HG03575 (cell line): Measurements from ENCODE around the gene SIDT2.
"Not testable (repeated sequence)": the region's sequence is repeated elsewhere in the genome, so short reads cannot be mapped to it uniquely, and the experiment has no call there.

ENCODE experiments used
- ATAC-seq: cut with Tn5 transposase; IDR thresholded peaks from one replicate; pipeline ENCODE4 v1.9.1; 2021; ENCODE audit not compliant: unreplicated experiment, insufficient number of reproducible peaks, low FRiP score; ENCODE audit errors: extremely low read depth

SIDT2 gene

DNA sequence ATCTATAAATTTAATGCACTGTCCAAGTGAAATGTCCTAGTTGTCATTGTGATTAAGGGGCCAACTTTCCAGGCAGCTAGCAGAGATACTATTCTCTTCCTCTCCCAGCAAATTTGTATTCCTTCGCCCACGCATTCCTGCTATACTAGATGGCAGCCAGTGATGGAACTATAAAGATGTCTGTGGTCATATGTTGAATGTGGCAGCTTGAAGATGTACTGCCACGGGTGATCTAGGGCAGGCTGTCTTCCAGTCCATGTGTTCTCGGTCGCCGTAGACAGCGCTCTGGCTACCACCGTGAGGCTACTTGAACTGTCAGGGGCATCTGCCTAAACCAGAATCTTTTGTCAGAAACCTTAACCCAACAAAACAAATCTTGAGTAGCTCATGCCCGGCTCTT is 8.3 kb upstream of the SIDT2 start:
- no peak for ATAC-seq

GRCh38 chr11:117171007-117171403 is 7.5 kb upstream of the SIDT2 start:
- no peak for ATAC-seq

- ATAC-seq, result no peak
These were observed 7.0 kb upstream of the SIDT2 start for GRCh38 chr11:117171404-117172061.

DNA sequence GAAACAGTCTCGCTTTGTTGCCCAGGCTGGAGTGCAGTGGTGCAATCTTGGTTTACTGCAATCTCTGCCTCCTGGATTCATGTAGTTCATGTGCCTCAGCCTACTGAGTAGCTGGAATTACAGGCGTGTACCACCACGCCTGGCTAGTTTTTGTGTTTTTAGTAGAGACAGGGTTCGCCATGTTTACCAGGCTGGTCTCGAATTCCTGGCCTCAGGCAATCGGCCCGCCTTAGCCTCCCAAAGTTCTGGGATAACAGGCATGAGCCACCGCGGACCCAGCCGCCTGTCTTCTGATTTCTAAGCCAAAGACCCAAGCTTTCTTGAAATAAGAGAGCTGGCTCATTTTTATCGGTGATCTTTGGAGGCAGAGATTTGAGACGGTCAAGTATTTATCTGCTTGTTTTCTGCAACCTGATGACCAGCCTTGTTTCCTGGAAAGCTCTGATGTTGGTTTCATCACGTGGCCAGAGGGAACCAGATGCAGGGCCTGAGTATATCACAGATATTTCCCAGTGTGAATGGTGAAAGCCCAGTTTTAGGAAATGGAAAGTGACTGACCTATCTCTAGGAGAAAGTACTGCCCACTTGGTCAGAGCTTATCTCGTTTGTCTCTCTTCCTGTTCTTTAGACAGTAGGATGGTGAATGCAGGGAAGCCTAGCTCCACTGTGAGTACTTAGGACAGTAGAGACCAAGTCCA is 5.7 kb upstream of the SIDT2 start:
- no peak for ATAC-seq

GRCh38 chr11:117175104-117175503 is 3.4 kb upstream of the SIDT2 start:
- no peak for ATAC-seq

DNA sequence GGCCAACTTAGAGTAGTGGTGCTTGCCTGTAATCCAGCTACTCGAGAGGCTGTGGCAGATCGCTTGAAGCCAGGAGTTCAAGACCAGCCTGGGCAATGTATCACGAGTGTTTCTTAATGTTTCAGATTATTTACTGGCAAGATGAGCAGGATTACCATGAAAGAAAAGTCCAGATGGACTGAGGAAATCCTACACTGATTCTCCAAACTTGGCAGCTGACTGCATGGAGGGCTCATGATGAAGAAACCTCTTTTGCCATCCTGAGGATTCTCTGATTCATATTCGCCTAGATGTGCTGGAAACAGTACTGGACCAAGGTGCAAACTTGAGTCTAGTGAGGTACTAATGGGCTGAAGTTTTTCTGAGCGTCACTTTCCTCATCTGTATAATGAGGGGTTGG is 2.8 kb upstream of the SIDT2 start:
- ATAC-seq, result no peak

DNA sequence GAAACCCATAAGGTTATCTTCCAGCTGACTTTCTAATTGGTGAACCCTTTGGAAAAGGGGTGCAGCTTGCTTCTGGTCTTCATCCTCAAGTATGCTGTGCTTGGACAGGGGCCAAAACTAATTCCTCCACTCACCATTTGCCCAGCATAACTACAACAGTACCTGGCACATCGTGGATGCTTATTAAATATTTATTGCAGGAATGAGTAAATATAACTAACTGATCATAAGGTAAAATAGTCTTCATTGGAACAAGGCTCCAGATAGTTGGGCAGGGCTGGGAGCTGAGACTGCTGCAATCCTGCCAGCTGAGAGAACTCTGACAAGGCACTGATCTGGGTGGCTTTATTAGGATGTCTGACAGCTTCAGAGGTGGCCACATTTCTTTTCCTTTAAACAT is 2.4 kb upstream of the SIDT2 start:
- no peak for ATAC-seq

DNA sequence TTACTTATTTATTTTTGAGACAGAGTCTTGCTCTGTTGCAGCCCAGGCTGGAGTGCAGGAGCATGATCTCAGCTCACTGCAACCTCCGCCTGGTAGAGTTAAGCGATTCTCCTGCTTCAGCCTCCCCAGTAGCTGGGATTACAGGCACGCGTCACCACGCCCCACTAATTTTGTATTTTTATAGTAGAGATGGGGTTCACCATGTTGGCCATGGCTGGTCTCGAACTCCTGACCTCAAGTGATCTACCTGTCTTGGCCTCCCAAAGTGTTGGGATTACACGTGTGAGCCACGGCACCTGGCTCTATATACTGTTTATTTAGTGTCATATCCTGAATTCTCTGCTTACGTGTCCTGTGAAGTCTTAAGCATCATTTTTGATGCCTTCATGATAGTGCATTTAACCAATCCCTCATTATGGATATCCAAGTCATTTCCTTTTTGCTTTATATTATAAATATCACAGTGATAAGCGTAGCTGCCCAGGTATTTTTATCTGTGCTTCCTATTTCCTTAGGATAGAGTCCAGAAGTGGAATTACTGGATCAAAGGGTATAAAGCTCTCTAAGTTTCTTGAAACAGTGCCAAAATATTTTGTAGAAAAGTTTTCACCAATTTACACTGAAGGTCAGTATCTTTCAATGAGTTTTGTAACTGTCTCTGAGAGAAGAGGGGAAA is 871 bp upstream of the SIDT2 start:
- ATAC-seq, result no peak

DNA sequence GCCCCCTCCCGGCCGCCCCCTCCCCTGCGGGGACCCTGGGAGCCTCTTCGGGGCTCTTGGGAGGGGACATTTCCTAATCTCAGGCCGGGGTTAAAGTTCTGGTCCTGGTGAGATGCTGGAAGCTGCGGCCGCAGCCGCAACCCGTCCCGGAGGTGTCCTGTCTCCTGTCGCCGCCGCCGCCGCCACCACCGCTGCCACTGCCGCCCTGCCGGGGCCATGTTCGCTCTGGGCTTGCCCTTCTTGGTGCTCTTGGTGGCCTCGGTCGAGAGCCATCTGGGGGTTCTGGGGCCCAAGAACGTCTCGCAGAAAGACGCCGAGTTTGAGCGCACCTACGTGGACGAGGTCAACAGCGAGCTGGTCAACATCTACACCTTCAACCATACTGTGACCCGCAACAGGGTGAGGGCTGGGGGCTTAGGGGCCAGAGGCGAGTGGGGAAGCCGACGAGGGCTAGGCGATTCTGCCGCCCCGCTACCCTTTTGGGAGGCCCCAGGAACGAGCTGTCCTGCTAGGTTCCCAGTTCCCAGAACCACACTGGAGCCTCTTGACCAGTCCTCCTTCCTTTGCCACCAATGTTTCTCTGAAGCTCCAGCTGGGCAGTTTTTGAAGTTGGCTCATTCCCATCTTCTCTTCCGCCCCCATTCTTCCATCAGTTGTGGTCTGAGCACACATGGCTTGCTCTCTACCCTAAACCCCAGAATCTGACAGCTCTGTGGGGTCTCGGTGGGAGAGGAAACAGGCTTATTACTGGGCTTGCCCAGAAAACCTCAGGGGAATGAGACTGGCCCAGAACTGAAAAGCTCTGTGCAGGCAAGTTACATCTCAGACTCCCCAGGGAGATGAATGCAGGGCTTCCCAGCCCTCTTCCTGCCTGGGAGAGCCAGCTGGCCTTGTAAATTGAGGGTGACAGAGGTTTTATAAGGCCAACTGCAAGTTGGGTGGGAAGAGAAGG is 781 bp downstream of the SIDT2 start:
- no peak for ATAC-seq

DNA sequence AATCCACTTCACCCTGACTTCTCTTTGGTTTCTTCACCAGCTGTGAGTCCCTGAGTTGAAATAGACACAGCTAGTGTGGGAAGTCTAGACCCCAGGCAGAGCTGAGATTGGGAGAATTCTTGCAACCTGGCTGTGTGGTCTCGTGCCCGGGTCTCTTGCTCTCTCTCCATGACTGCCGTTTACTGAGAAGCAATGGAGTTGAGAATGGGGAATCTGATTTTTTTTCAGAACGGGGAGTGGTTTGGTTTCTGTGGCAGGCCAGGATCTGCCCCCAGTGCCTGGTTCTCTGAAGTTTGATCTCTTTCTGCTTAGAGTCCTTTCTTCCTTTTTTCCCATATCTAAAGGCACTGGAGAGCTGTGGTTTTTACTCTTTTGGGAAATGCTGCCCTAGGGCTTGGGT is 1.5 kb downstream of the SIDT2 start:
- ATAC-seq, result no peak

DNA sequence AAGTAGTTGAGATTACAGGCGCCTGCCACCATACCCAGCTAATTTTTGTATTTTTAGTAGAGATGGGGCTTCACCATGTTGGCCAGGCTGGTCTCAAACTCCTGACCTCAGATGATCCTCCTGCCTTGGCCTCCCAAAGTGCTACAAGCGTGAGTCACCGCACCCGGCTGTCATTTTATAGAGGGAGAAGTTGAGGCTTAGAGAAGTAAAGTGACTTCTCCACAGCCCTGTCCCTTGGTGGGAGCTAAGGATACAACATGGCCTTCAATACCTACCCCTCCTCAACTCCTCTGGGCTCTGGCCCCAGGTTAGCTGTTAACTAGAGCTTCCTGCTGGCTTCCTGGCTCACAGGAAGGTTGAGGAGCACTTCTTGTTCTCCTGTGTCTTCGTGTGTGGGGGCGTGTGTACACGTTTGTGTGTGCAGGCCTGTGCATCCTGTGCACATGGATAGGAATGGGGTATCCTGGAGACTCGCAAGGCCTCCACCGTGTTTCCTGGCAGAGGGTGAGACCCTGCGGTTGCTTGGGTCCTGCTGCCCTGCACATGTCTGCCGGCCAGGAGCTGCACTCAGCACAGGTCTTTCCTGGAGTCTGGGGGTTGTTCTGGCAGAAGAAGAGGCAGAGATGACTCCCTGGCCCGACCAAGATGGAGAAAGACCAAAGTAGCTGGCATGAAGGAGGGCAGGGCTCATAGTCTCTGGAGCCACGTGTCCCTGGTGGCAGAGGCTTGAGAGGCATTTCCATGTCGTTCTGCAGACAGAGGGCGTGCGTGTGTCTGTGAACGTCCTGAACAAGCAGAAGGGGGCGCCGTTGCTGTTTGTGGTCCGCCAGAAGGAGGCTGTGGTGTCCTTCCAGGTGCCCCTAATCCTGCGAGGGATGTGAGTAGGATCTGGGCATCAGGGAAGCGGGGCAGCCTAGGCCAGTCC is 2.4 kb downstream of the SIDT2 start:
- no peak for ATAC-seq

DNA sequence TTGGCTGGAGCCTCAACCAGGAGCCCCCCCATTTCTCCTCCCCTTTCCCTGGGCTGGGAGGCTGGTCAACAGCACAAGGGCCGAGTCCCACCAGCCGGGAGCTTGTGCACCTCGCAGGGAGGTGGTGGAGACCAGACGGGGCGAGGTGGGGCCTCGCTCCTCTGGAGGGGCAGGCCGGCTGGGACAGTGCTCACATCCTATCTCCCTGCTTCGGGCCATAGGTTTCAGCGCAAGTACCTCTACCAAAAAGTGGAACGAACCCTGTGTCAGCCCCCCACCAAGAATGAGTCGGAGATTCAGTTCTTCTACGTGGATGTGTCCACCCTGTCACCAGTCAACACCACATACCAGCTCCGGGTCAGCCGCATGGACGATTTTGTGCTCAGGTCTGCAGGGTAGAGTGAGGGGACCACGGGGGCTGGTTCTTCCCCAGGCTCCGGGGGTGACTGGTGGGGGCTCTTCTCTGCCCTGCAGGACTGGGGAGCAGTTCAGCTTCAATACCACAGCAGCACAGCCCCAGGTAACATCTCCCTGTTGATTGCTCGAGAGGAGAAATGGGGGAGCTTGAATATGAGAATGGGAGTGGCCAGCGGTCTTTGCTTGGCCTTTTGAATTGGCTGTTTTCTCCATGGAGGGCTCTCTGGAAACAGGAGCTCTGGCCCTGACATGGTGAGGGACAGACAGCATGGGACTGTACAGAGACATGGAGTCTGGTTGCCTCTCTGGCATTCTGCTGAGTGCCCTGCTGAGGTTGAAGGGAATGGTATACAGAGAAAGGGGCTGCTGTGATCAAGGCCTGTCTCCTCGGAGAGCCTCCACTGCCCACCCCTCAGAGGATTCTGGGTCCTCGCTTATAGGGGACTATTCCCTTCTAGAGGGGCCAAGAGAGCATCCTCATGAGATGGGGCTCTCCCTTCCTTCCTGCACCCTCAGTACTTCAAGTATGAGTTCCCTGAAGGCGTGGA is 3.3 kb downstream of the SIDT2 start:
- no peak for ATAC-seq

- ATAC-seq, result no peak
These were observed 4.0 kb downstream of the SIDT2 start for GRCh38 chr11:117182551-117182935.

GRCh38 chr11:117183178-117183577 is 4.6 kb downstream of the SIDT2 start:
- ATAC-seq, result not testable (repeated sequence)

DNA sequence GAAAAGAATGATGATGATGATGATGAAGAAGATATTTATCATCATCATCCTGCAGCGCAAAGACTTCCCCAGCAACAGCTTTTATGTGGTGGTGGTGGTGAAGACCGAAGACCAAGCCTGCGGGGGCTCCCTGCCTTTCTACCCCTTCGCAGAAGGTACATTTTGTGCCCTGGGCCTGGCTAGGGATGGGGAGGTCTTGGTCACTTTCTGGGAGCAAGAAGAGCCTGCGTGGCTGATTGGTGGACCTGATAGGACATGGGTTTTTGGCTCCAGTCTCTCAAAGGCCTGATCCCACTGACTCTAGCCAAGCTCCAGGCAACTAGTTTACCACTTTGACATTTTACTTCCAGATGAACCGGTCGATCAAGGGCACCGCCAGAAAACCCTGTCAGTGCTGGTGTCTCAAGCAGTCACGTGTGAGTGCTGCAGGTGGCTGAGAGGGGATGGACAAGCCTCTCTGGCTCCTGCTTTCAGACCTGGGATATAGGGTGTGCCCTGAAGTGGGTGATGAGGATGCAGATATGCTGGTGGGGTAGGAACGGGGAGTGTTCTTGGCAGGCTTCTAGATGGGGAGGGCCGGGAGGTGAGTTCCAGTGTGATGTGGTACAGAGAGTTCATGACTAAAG is 5.3 kb downstream of the SIDT2 start:
- no peak for ATAC-seq

DNA sequence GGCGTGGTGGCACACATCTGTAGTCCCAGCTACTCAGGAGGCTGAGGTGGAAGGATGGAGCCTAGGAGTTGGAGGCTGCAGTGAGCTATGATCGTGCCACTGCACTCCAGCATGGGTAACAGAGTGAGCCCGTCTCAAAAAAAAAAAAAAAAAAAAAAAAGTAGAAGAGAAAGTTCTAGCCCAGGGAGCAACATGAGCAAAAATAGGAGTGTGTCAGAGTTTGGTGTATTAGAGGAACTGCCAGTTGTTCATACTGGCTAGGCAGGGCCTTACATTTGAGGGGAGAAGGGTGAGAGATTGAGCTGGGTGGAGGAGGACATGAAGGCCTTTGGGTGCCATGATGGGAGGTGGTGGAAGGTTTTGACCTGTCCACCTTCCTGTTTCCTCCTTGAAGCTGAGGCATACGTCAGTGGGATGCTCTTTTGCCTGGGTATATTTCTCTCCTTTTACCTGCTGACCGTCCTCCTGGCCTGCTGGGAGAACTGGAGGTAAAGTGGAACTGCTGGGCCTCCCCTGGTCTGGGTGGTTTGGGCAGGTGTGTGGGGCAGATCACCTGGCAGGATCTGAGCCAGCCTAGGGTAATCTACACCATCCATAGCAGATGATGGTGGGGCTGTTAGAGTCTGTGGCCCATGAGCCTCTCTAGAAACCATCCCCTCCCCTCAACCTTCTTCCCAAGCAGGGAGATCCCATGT is 7.3 kb downstream of the SIDT2 start:
- no peak for ATAC-seq
